IMR-90 (cell line): ENCODE results near the gene TNFRSF11A. TPM values are rescaled to one million over a fixed set of nuclear protein-coding genes. Genes with fewer than 3 reads are reported as not detected.

Source experiments
- ATAC-seq: fragments of 200-7000 bp; cut with Tn5 transposase; 2 replicates; pipeline ENCODE4 v1.9.1; 2020; ENCODE audit warnings: low read depth, mild to moderate bottlenecking, moderate library complexity
- BruUV-seq: library from RNA; stranded (reverse); fragments of 400-500 nt; replicated peaks from 2 replicates; lab custom pipeline; 2021; lab: Mats Ljungman, UMichigan
- CTCF ChIA-PET: fragments of 300-600 bp; formaldehyde crosslinking; extraction: SDS; loops from one replicate; lab custom pipeline; 2021; ENCODE audit warnings: antibody characterized with exemption; lab: Yijun Ruan, JAX
- POLR2A ChIA-PET: fragments of 300-600 bp; sonication (Branson Sonifier 250); formaldehyde crosslinking; loops from one replicate; lab custom pipeline; 2022; ENCODE audit warnings: antibody characterized with exemption; ENCODE audit not compliant: unreplicated experiment; lab: Charles Lee
- DNase-seq: peaks from one replicate; pipeline ENCODE4 v3.0.0; 2013
- H2AFZ ChIP-seq: replicated peaks from 2 replicates; pipeline ENCODE3; 2013; ENCODE audit warnings: low read length, mild to moderate bottlenecking; ENCODE audit not compliant: poor library complexity
- H2AK5ac ChIP-seq: 2 replicates; pipeline ENCODE4 v1.6.1; 2013; ENCODE audit warnings: low read depth, low read length, inconsistent platforms
- H2AK9ac ChIP-seq: replicated peaks from 2 replicates; pipeline ENCODE3; 2013; ENCODE audit warnings: mild to moderate bottlenecking, low read depth, low read length, moderate library complexity; ENCODE audit not compliant: poor library complexity
- H2BK120ac ChIP-seq: 2 replicates; pipeline ENCODE4 v1.6.1; 2013; ENCODE audit warnings: low read depth, low read length, inconsistent platforms
- H2BK15ac ChIP-seq: 3 replicates; pipeline ENCODE4 v1.6.1; 2013; ENCODE audit warnings: low read depth, low read length, inconsistent platforms
- H2BK20ac ChIP-seq: 2 replicates; pipeline ENCODE4 v1.6.1; 2013; ENCODE audit warnings: low read depth, mild to moderate bottlenecking, inconsistent platforms, low read length, moderate library complexity
- H2BK5ac ChIP-seq: 2 replicates; pipeline ENCODE4 v1.6.1; 2013; ENCODE audit warnings: mild to moderate bottlenecking, low read depth, low read length, inconsistent platforms; ENCODE audit not compliant: poor library complexity, severe bottlenecking
- H3K14ac ChIP-seq: replicated peaks from 2 replicates; pipeline ENCODE4 v1.6.1; 2013; ENCODE audit warnings: low read depth, low read length, inconsistent platforms
- H3K18ac ChIP-seq: 2 replicates; pipeline ENCODE4 v1.6.1; 2013; ENCODE audit warnings: low read depth, low read length, control low read depth
- H3K23ac ChIP-seq: 2 replicates; pipeline ENCODE4 v1.6.1; 2013; ENCODE audit warnings: low read depth, low read length, inconsistent platforms
- H3K27ac ChIP-seq: 2 replicates; pipeline ENCODE4 v1.5.1; 2013; ENCODE audit warnings: mild to moderate bottlenecking, control low read depth, low read length; ENCODE audit not compliant: insufficient read depth
- H3K27me3 ChIP-seq: 2 replicates; pipeline ENCODE4 v1.6.1; 2013; ENCODE audit warnings: low read length; ENCODE audit not compliant: control insufficient read depth, insufficient read depth
- H3K36me3 ChIP-seq: 2 replicates; pipeline ENCODE4 v1.6.1; 2013; ENCODE audit warnings: low read length, mixed read lengths; ENCODE audit not compliant: control insufficient read depth, insufficient read depth
- H3K4ac ChIP-seq: 2 replicates; pipeline ENCODE4 v1.6.1; 2013; ENCODE audit warnings: low read depth, low read length, inconsistent platforms
- H3K4me1 ChIP-seq: 2 replicates; pipeline ENCODE4 v1.6.1; 2013; ENCODE audit warnings: low read length, mixed read lengths; ENCODE audit not compliant: control insufficient read depth, insufficient read depth
- H3K4me2 ChIP-seq: 2 replicates; pipeline ENCODE4 v1.6.1; 2013; ENCODE audit warnings: low read depth, mild to moderate bottlenecking, control low read depth, low read length, moderate library complexity
- H3K4me3 ChIP-seq: 2 replicates; pipeline ENCODE4 v1.5.1; 2013; ENCODE audit warnings: low read depth, mild to moderate bottlenecking, control low read depth, low read length, moderate library complexity; ENCODE audit not compliant: insufficient read depth
- H3K56ac ChIP-seq: 2 replicates; pipeline ENCODE4 v1.6.1; 2013; ENCODE audit warnings: low read length, inconsistent platforms; ENCODE audit not compliant: insufficient read depth; ENCODE audit errors: extremely low read depth
- H3K79me1 ChIP-seq, 2 experiments: 2 replicates each; pipeline ENCODE4 v1.6.1; 2013; ENCODE audit warnings: low read length in 2 of 2, inconsistent platforms in 1 of 2, low read depth in 1 of 2
- H3K9ac ChIP-seq: 2 replicates; pipeline ENCODE4 v1.6.1; 2013; ENCODE audit warnings: low read depth, low read length, control low read depth
- H3K9me1 ChIP-seq: 2 replicates; pipeline ENCODE4 v1.6.1; 2013; ENCODE audit warnings: low read length, inconsistent platforms; ENCODE audit not compliant: insufficient read depth
- H3K9me3 ChIP-seq: 2 replicates; pipeline ENCODE4 v1.6.1; 2013; ENCODE audit warnings: low read length; ENCODE audit not compliant: control insufficient read depth, insufficient read depth
- H4K20me1 ChIP-seq: 2 replicates; pipeline ENCODE4 v1.6.1; 2013; ENCODE audit warnings: low read length, inconsistent platforms; ENCODE audit not compliant: insufficient read depth
- H4K5ac ChIP-seq: 2 replicates; pipeline ENCODE4 v1.6.1; 2013; ENCODE audit warnings: mild to moderate bottlenecking, low read depth, low read length, control low read depth
- H4K8ac ChIP-seq, 2 experiments: 2 replicates each; pipeline ENCODE4 v1.6.1; 2013; ENCODE audit warnings: low read depth in 2 of 2, low read length in 2 of 2, control low read depth in 1 of 2, inconsistent platforms in 1 of 2
- H4K91ac ChIP-seq: 2 replicates; pipeline ENCODE4 v1.6.1; 2013; ENCODE audit warnings: low read depth, low read length, inconsistent platforms; ENCODE audit not compliant: insufficient read depth
- MXI1 ChIP-seq: IDR thresholded peaks from 2 replicates; pipeline ENCODE4 v1.6.1; 2012; ENCODE audit warnings: low read depth, mild to moderate bottlenecking, low read length, moderate library complexity, borderline replicate concordance
- RAD21 ChIP-seq: IDR thresholded peaks from 2 replicates; pipeline ENCODE4 v1.6.1; 2012; ENCODE audit warnings: low read length, improper control_type of control experiment
- RCOR1 ChIP-seq: IDR thresholded peaks from 2 replicates; pipeline ENCODE4 v1.6.1; 2012; ENCODE audit warnings: mild to moderate bottlenecking, low read length, improper control_type of control experiment; ENCODE audit not compliant: insufficient replicate concordance
- WGBS, 2 experiments: methylation state at CpG; one replicate each; pipeline versions ENCODE4 v1.1.5 to v1.1.7; 2013; ENCODE audit warnings: missing lambda C conversion rate in 2 of 2; ENCODE audit not compliant: insufficient read length in 1 of 2; ENCODE audit errors: extremely low coverage in 2 of 2; 5-methylcytosine and 5-hydroxymethylcytosine counted together
- dilution Hi-C: fragments of 300-500 bp; cut with HindIII; formaldehyde crosslinking; loops from one replicate; pipeline ENCODE4 v1.14.3; 2018; ENCODE audit warnings: low sequenced_read_pairs; ENCODE audit not compliant: unreplicated experiment
- in situ Hi-C: fragments of 300-500 bp; cut with MboI; formaldehyde crosslinking; loops from 3 replicates; pipeline ENCODE4 v1.14.3; 2019; ENCODE audit warnings: low sequenced_read_pairs, inconsistent platforms, mixed read lengths
- intact Hi-C: fragments of 100-400 bp; cut with micrococcal nuclease; formaldehyde crosslinking; loops from 2 replicates; pipeline ENCODE4 v1.10.0; 2022
- polyA plus RNA-seq, 3 experiments: library from polyadenylated mRNA; depleted of rRNA; stranded (reverse); fragments of >200 nt; gene quantifications; 2 replicates each; pipeline ENCODE4 v1.2.3, GENCODE V29; 2012; ENCODE audit warnings: low replicate concordance in 1 of 3
- total RNA-seq: library from RNA; depleted of rRNA; stranded (reverse); fragments of >200 nt; gene quantifications from 2 replicates; pipeline ENCODE4 v1.2.3, GENCODE V29; 2012
- TF ChIP-seq, protein P1 (sequence below): fragments of 150-350 bp; IDR thresholded peaks from 2 replicates; pipeline ENCODE4 v1.6.1; 2016; ENCODE audit warnings: low read depth, mild to moderate bottlenecking, low read length, moderate library complexity, borderline replicate concordance

The TNFRSF11A gene
- total and polyA plus RNA-seq, 2 of the 4 experiments (the other 2 are of a cell fraction) = under 0.01 TPM; not detected in 1

DNA sequence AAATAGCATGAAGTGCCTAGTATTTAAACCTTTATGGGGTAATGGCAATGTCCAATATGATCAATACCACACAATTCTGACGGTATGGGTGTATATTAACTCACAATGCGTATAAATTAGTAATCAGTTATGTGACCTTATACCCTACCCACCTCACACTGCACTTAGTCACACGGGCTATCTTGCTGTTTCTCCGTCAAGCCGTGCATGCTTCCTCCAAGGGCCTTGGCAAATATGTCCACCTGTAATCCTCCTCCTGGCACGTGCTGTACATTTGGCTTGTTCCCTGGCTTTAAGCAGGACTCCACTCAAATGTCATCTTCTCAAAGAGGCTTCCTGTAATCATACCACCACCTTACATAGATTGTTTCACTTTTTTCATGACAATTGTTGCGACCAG lies 12.2 kb downstream of the TNFRSF11A start:
- no peak overlapping the region for H3K14ac ChIP-seq
- no peak for DNase-seq
- H3K9me1 ChIP-seq = peaks cover 3% of the 10 kb centered on the region; the same call in 1 of the 2 replicates
- H3K4me1 ChIP-seq = peaks cover 4% of the 10 kb centered on the region
- no peak overlapping the region for H3K4me3 ChIP-seq
- H2AK9ac ChIP-seq = no peak overlapping the region
- H3K36me3 ChIP-seq = no peaks in the 10 kb centered on the region
- dilution Hi-C loops = no loop called here
- no peak for TF ChIP-seq MXI1
- TF ChIP-seq, protein P1, sequence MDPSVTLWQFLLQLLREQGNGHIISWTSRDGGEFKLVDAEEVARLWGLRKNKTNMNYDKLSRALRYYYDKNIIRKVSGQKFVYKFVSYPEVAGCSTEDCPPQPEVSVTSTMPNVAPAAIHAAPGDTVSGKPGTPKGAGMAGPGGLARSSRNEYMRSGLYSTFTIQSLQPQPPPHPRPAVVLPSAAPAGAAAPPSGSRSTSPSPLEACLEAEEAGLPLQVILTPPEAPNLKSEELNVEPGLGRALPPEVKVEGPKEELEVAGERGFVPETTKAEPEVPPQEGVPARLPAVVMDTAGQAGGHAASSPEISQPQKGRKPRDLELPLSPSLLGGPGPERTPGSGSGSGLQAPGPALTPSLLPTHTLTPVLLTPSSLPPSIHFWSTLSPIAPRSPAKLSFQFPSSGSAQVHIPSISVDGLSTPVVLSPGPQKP = no peak
- no peak for TF ChIP-seq RAD21
- TF ChIP-seq RCOR1 = no peak
- H3K27ac ChIP-seq = no peak overlapping the region
- H2AFZ ChIP-seq = no peak overlapping the region
- H4K20me1 ChIP-seq = no peaks in the 10 kb centered on the region; the same call in 1 of the 2 replicates
- ATAC-seq = no peak
- H4K5ac ChIP-seq = no peak overlapping the region
- ChIA-PET POLR2A (no interaction called here), CTCF (no interaction called here)
- WGBS, 2 experiments = 73% methylated on average over 5 of the region's 7 CpGs; no CpG with 5 or more reads in 1 of the 2 experiments
- no peak overlapping the region for H3K18ac ChIP-seq
- H3K9me3 ChIP-seq = no peaks in the 10 kb centered on the region
- no peak overlapping the region for H4K91ac ChIP-seq
- no peak overlapping the region for H3K9ac ChIP-seq
- no peak overlapping the region for H3K4me2 ChIP-seq
- H3K79me1 ChIP-seq = no peaks in the 10 kb centered on the region
- no peak overlapping the region for H2BK5ac ChIP-seq
- H3K23ac ChIP-seq = no peak overlapping the region
- no peak overlapping the region for H3K56ac ChIP-seq
- intact Hi-C loops = no loop called here
- H2BK15ac ChIP-seq = no peak overlapping the region
- no peak overlapping the region for H4K8ac ChIP-seq
- no peak overlapping the region for H2BK120ac ChIP-seq
- H3K4ac ChIP-seq = no peak overlapping the region
- no TSS peak for BruUV-seq
- no peak overlapping the region for H2BK20ac ChIP-seq
- H2AK5ac ChIP-seq = no peak overlapping the region
- peaks cover 31% of the 10 kb centered on the region for H3K27me3 ChIP-seq
- in situ Hi-C loops = no loop called here
